GM12801 (cell line): ENCODE measurements around the gene KRT1.

ENCODE experiments used
- TF ChIP-seq, protein P1 (sequence below): IDR thresholded peaks from one replicate; pipeline ENCODE4 v1.5.1; 2011; ENCODE audit warnings: control low read depth; ENCODE audit not compliant: insufficient read length; ENCODE audit errors: extremely low read depth

Gene KRT1

DNA sequence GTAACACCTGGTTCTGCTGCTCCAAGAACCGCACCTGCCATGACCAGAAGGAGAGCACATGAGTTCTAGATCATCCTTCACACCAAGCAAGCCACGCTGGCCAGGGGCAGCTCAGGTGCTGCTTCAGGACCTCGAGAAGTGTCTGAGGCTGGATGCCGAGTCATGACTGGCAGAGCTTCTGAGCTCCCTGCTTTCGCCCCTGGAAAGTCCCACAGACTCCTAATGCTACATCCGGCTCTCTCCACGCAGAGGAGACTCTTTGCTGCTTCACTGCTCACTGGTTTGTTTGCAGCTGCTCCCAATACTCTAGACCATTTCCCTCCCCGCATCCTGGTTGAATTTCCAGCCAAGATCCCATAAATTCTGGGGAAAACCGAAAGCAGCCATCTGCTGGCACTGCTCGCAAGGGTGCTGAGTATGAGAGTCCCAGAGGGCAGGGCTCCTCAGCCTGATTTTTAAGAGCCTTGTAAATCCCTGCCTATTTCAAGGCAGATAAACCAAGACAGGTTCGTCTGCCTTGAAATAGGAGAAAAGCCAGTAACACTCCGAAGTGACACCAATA lies 29.6 kb downstream of the KRT1 start:
- TF ChIP-seq, protein P1, sequence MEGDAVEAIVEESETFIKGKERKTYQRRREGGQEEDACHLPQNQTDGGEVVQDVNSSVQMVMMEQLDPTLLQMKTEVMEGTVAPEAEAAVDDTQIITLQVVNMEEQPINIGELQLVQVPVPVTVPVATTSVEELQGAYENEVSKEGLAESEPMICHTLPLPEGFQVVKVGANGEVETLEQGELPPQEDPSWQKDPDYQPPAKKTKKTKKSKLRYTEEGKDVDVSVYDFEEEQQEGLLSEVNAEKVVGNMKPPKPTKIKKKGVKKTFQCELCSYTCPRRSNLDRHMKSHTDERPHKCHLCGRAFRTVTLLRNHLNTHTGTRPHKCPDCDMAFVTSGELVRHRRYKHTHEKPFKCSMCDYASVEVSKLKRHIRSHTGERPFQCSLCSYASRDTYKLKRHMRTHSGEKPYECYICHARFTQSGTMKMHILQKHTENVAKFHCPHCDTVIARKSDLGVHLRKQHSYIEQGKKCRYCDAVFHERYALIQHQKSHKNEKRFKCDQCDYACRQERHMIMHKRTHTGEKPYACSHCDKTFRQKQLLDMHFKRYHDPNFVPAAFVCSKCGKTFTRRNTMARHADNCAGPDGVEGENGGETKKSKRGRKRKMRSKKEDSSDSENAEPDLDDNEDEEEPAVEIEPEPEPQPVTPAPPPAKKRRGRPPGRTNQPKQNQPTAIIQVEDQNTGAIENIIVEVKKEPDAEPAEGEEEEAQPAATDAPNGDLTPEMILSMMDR, result no peak

DNA sequence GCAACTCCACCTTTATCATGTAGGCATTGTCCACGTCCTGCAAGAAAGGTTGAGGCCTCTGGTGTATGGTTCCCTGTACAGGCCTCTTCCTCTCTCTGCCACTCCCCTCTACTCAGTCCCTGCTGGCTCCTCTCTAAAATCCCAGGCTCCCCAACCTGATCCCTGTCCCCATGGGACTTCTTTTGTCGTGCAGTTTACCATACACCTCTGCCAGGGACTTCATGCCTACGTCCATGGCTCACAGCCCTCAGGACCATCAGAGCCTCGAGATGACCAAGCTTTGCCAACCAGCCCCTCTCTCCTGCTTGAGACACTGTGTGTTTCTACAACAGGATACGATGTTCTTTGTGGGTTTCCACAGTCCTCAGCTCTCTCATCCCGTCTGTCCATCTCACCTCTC lies 31.1 kb downstream of the KRT1 start:
- TF ChIP-seq, protein P1, result no peak

DNA sequence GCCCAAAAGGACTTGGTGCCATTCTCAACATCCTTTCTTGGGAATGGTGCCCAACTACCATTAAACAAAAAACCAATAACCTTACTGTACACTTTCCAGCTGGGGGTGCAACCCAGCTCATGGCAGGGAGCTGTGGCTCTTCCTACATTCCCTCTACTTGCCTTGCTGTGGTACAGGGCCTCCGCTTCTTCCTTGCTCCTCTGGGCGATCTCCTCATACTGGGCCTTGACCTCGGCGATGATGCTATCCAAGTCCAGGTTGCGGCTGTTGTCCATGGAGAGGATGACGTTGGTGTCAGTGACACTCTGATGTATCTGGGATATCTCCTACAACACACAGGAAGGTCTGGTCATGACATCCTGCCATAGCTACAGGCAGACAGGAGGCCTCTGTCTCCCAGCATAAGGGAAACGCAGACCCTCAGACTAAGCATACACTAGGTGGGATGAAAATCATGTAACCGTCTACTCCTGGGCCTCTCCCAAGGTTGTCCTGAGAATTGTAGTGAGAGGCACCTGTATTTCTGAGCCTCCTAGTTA lies 32.1 kb downstream of the KRT1 start:
- TF ChIP-seq, protein P1, result no peak

- TF ChIP-seq, protein P1, result no peak
These were observed 32.6 kb downstream of the KRT1 start for GRCh38 chr12:52647601-52648000.

- TF ChIP-seq, protein P1, result no peak
These were observed 33.6 kb downstream of the KRT1 start for GRCh38 chr12:52646613-52647012.

DNA sequence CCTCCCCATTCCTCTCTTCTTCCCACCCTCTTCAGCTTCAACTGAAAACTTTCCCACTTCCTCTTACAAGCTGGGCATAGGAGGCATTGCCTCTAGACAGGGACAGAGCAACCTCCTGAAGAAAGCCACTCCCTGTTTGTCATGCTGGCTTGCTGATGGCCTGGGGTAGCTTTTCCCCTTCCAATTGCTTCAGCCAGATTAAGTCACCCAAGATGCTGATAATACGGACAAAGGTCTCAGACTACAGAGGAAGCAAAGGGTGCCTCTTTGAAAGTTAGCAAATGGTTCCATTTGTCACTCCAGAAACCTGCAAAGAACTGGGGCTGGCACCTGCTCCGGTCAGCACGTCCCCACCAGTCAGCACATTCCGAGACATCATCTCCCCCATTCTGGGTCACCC lies 34.2 kb downstream of the KRT1 start:
- TF ChIP-seq, protein P1, result no peak

- TF ChIP-seq, protein P1, result no peak
These were observed 35.0 kb downstream of the KRT1 start for GRCh38 chr12:52645120-52645761.
